HG03139 (cell line): ENCODE measurements around the gene ADAMTS17.
"Not testable (repeated sequence)": the region's sequence is repeated elsewhere in the genome, so short reads cannot be mapped to it uniquely, and the experiment has no call there.

Experiments
- ATAC-seq: cut with Tn5 transposase; IDR thresholded peaks from one replicate; pipeline ENCODE4 v1.9.1; 2021; ENCODE audit not compliant: unreplicated experiment

ADAMTS17 gene

DNA sequence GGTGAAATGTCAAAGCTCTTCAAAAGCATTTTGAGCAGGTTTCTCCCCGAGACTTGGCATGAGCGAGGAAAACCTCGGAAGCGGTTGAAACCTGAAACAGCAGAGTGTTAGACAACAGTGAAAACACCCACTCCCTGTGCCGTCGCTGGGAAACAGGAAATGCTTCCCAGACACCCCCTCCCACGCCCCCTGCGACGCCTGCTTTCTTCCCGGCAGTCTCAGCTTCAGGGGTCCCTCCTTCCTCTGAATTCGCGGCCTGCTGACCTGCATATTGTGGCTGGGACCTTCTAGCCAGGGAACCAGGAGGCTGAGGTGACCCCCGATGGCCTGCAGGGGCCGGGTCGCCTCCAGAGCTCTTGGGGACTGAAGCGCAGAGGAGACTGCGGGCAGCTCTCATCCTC is 357.9 kb downstream of the ADAMTS17 start:
- no peak for ATAC-seq

DNA sequence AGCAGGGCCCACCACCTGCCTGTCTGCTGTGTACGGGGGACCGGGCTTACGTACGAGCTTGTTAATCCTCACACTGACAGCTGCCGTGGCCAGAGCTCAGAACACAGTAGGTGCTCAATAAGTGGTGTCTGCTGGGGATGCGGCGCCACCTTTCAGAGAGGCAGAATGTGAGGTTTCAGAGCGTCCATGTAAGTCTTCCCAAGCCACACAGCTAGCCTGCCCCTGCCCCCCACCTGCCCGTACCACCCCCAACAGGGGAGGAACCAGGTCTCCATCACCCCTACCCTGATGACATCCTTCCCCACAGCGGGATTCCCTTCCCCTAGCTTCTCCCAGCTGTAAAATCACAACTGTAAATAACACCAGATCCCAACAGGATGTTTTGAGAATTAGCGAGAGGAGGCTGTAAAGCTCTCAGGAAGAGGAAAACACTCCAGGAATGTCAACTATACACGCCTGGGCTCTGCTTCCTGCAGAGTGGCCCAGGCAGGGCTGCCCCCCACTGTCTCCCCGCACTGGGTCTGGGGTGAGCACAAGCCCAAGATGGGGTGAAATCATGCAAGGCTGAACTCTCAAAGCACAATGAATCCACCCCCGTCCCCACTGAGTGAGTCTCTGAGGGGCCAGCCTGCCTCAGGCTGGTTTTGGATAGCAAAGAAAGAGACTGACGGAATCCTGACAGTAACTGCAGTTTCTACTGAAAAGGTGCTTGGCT is 358.4 kb downstream of the ADAMTS17 start:
- no peak for ATAC-seq

DNA sequence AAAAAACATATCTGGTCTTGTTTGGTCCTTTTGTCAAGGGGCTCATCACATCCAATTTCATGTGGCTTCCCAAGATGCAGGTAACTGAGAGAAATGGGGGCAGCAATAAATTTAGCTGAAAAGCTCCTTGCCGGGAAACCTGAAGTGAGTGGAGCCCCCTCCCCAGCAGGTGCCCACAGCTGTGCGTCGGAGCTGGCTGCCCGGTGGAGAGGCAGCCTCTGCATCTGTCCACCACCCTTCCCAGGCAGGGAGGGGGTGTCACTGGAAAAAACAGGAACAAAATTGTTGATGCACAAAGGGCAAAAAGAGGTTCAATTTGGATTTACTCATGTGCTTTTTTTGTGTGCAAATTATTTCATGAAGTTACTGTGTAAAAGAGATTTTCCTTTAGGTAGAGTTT is 359.1 kb downstream of the ADAMTS17 start:
- no peak for ATAC-seq

DNA sequence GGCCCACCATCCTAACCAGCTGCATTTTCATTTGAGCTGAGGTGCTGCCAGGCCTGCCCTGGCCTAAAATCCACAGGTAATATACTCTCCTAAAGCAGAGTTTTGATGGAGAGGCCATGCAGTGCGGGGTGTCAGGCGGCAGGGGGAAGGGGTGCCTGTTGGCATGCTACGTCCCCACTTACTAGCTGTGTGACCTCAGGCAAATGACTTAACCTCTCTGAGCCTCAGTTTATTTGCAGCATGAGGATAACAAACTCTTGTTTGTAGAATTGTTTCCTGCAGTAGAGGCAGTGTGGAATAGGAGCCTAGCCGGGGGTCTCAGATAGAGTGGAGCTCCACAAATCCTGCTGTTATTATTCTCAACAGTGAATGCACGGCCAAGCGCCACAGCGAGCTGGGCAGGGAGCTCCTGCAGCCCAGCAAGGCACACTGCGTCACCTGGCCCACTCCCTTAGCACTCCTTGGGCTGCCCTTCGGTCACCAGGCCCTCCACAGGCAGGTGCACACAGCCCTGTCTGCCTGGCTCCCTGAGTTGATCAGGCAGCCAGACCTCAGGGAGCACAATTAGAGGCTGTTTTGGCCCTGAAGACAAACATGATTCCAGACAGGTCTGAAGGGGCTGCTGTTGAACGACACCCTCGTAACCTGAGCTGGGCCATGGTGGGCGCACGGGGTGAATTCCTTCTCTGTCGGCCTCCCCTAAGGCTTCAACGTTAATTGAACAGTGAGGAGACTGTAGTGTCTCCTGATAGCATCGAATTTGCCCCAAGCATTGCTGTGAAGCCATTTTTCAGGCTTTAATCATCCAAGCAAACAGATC is 359.7 kb downstream of the ADAMTS17 start:
- ATAC-seq = no peak

DNA sequence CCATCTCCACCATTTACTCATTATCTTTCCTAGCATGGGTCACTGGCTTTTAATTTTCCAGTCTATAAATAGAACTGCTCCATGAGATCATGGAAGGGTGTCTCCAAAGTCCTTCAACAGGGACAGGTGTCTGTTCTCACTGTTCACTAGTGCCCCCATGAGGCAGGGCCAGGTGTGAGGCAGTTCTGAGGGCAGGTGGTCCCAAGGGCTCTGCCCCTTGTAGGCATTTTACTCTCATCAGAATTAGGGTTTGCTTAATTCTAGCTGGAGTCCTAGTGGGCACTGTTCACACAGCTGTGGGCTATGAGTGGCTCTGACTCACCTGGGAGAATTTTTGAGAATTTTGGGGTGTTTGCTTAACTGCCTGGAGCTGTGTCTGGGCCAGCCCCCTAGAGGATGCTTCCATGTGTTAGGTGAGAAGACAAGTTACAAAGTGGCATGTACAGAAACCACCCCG is 360.6 kb downstream of the ADAMTS17 start:
- ATAC-seq = no peak

DNA sequence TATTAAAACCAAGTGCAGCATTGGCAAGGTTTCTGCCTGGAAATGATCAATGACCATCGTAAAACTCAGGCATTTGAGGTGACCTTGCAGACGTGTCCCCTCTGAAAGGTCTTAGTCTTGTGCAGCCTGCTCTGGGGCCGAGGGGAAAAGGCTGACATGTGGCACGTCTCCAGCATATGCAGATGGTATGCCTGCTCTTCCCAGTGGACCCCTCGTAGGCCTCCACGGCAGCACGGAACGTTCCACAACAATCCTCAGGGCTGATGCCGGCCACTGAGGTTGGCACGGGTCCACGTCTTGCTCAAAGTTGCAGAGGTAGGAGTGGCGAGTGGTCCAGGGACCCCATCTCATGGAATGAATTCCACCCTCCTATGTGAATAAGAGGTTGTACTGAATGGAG is 361.0 kb downstream of the ADAMTS17 start:
- ATAC-seq = no peak

DNA sequence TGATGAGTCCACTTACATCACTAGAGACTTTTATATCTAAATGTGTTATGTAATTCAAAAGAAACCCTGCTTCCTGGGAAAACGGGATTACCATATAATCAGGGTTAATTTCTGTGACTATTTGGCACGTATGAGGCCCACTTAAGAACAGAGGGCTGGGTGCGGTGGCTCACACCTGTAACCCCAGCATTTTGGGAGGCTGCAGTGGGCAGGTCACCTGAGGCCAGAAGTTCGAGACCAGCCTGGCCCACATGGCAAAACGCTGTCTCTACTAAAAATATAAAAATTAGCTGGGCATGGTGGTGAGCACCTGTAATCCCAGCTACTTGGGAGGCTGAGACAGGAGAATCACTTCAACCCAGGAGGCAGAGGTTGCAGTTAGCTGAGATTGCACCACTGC is 361.9 kb downstream of the ADAMTS17 start:
- ATAC-seq = not testable (repeated sequence)

DNA sequence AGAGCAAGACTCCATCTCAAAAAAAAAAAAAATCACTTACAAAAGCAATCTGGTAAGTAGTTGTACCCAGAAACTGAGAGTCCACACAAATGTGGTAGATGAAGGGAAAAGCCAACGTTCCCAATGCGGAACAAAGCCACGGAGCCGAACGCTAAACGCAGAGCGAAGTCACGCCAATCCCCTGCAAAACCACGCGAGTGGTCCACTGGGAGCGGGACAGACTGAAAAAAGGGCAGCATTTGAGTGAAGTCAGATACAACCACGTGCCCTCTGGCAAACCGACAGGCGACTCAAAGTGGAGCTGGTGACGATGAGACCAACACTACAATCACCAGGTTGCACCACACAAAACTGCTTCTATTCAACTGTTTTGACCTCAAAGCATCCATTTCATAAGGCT is 362.4 kb downstream of the ADAMTS17 start:
- ATAC-seq = no peak

DNA sequence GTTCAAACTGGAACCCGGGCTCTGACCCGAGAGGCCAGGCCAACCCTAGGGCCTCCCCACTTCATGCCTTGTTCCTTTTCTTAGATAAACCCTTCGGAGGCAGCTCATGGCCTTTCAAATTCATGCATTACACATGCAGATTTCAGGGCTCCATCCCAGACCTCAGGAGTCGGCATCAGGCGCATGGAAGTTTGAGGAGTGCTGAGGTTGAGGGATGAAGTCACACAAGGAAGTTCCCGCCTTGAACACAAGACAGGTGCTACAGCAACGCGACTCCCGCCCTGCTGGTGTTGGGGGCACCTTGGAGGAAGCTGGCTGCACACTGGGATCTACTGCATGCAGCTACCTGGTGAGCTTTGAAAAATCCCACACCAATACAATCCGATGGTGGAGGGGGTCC is 363.3 kb downstream of the ADAMTS17 start:
- ATAC-seq = no peak

DNA sequence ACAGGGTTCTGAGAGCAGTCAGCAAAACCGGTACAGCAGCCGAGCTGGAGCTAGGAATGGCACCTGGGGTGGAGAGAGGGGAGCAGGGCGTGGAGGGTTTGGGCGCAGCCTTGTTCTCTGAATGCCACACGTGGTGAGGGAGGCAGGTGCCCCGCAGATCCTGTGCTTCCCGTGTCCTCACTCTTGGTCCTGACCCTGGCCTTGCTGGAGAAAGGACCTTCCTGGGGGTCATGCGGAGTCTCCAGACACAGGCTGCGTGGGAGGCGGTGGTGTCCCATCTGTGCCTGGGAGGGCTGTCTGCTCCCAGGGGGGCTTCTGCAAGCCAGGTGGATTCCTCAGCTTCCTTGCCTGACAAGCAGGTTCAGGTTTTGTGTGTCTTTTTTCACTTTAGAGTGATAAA is 363.8 kb downstream of the ADAMTS17 start:
- ATAC-seq = no peak

DNA sequence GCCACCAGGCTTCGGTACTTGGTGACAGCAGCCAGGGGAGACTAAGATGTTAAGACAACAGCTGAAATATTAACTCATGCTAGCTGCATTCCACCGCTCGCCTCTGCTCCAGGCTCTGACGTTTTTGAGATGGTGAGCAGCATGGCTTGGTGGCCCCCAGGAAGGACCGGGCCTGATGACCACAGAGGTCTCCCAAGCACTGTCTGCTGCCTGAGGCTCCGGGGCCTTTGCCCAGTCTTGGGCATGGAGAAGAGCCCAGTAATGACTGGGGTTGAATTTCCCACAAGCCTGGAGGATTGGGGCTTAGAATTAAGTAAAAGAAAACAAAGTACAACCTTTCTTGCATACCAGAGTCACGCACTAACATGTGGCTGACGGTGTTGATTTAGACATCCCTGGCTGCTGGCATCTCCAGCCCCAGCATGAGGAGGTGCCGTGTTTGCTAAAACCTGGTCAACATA is 364.9 kb downstream of the ADAMTS17 start:
- no peak for ATAC-seq

DNA sequence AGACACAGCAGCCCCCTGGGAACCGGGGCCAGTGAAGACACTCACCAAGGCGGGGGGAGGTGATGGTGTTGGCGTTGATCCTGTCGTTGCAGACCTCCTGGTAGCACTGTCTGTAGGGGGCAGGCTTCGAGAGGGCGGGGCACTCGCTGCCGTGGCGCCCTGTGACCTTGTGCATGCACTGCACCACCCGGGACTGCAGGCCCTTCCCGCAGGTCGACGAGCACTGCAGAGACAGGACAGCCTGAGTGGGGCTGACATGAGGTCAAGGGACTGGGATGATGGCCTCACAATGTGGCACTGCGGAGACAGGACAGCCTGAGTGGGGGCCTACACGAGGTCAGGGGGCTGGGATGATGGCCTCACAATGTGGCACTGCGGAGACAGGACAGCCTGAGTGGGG is 365.8 kb downstream of the ADAMTS17 start:
- ATAC-seq = no peak

DNA sequence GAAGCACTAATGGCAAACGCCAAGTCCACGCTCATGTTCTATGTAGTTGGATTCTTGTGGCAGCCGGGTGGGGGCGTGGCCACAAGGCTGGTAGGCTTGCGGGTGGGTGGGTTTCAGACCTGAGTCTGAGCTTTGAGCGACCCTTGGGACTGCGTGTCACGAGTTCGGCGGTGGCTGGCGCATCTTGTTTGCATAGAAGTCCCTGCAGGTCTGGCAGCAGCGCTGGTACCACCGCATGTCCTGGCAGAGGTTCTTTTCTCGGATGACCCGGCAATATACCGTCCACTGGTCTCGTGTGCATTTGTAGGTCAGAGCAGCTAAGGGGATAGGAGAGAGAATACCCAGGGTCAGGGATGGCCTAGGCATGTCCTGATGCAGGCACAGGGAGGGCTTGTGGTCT is 367.5 kb downstream of the ADAMTS17 start:
- no peak for ATAC-seq

DNA sequence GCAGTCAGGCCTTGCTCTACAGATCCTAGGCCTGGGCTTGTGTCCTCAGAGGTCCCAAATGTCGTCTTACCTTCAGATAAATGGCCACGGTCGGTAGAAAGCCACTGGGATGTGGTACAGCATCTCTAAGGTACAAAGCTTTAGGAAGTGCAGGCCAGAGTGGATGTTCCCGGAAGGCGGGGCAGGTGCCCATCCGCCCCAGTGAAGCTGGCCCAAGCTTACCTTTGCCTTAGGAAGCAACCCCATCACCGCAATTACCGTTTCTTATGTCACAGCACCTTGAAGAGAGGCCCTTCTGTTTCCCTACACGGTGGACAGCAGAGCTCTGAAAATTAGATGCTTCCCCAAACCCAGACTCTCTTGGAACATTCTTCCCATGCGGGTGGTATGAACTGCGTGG is 368.4 kb downstream of the ADAMTS17 start:
- no peak for ATAC-seq

DNA sequence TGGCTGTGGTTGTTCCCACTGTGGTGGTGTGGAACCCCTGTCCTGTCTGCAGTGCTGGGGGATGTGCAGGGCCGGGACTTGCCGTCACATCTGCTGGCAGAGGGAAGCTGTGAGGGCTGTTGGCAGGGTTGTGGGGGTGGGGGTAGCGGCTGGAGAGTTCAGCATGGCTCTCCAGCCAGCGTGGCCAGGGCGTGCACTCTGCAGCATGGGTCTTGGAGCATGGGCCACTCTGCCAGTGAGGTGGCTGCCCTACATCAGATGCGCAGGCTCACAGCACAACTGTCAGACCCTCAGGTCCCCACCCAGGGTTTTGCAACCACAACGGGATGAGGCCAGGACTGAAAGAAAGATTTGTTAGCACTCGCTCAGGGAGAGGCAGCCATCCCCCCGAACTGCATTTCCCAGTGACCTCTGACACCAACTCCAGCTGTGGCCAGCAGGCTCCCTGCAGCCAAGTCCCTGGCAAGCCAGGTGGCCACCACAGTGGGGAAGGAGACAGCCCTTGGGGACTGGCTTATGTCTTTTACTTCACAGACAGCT is 370.8 kb downstream of the ADAMTS17 start:
- ATAC-seq = no peak

DNA sequence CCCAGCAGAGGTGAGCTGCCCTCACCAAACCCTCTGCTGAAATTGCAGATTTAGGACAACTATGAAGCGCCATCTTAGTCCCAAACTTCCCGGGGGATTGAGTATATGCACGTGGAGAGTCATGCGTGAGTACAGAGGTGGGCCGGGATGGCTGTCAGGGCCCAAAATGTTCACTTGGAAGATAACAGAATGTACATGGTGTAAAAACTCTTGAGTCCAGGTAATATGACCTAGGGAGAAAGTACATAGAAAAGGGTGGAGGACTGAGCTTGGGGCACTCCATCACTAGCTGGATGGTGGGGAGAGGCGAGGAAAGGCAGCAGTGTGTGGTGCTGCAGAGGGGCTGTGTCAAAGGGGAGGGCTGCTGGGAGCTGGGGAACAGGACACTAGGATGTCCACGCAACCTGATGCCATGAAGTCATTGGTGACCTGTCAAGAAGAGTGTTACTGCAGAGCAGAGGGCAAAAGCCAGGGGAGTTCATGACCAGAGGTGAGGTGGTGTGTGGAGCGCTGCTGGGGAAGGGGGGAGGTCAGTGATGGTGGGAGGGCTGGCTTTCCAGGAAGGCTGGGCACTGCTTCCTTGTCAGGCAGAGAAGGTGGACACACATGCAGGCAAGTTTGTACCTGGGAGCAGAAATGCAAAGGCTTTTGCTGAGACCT is 372.4 kb downstream of the ADAMTS17 start:
- ATAC-seq = no peak

DNA sequence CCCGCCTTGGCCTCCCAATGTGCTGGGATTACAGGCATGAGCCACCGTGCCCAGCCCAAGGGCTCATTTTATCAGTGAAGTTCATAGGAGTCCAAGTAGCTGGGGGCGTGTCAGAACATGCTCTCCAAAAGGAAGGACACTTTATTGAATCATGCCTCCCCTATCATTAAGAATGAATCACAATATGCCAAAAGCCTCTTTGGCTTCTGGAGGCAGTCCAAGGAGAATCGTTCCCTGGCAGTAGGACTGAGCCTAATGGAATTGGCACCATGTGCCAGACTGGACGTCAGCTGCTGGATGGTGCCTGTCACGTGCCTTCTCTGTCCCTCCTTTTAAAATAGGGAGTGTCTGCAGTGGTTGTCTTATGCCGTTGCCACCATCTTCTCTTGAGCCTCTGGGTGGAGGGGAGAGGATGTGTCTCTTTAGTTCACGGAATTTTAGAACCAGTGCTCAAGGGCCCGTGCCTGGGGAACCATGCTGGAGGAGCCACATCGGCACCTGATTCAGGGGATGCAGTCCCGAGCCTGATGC is 373.9 kb downstream of the ADAMTS17 start:
- ATAC-seq = no peak

DNA sequence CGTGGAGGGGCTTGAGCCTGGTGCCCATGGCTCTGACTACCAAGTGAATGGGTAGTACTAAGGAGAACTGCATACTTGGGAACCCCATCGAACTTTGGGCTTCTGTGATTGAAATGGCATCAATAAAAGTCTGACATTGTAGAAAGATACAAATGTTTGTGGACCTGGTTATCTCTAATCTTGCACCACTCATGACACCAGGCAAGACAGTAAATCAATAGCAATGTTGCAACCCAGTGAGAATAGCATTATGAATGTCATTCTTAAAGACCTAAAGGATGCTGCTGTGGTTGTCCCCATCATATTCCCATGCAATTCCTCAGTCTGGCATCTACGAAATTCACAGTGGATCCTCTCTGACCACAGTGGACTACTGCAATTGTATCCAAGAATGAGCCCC is 375.0 kb downstream of the ADAMTS17 start:
- no peak for ATAC-seq

DNA sequence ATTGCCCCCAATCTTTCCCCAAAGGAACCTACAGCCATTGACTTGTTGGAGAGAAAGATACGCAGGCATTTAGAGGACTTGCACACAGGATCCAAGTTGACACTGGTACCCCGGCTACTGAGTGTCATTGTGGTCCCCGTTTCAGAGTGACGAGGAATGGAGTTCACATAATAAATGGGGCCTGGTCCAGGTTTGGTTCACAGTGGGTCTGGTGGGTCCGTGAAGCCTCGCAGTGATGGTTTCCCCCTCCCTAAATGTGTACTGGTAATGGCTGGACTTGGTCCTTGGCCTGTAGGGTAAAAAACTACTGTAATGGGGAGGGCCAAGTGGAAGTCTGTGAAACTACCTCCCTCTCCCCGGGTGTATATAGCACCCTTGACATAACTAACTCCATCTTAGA is 376.4 kb downstream of the ADAMTS17 start:
- no peak for ATAC-seq

DNA sequence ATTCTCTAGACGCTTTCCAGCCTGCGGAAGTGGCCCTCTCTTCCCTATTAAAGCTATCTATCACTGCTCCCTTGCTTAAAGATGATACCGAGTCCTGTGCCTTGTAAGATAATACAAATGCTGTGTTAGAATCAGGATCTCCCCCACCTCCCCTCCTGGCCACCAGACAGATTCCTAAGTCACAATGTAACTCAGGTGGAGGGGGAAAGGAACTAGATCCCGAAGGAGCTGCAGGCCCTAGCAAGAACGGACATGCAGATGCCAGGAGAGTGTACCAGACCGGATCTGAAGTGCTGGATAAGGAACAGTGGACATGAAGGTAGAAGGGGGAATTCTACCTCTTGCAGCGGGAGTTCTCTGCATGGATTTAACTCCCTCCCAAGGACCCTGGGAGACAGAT is 377.8 kb downstream of the ADAMTS17 start:
- no peak for ATAC-seq

DNA sequence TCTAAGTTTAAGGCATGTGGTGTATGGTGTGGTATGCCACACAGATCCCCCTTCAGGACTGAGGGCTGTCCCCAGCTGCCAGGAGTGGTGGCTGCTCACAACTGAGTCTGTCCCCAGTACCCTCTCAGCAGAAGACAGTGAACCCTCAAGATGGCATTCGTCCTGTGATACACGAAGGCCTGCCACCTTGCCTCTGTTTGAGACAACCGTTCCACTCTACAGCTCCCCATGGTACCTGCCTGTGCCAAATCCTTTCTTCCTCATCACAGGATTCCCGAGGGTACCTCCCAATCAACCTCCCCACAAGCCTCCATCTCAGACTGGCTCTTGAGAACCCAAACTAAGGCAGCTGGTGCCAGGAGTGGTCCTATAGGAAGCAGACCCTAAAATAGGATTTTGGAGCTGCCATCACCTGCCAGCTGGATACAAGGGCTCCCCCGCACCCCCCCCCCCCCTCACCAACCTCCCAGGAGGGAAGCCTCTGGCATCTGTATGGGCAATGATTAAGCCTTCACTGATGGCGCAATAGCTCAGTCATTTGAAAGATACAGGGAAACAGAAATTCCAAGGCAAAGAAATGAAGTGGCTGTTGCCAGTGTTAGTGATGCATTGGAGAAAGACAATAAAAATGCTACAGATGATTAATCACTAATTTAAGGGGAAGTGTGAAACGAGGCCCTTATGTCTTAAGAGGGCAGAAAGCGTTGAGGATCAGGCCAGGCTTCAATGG is 378.5 kb downstream of the ADAMTS17 start:
- no peak for ATAC-seq
